Measurements from ENCODE around the gene CHI3L1.
"Not testable (repeated sequence)": the region's sequence is repeated elsewhere in the genome, so short reads cannot be mapped to it uniquely, and the experiment has no call there.

CHI3L1 gene

GRCh38 chr1:203186446-203187303 is at the start of gene CHI3L1:
CHI3L1 (minus strand) TSS chr1:203186704; CDS start chr1:203186623, 81 bp downstream.
- no peak for DNase-seq

- not testable (repeated sequence) for DNase-seq
Observed at GRCh38 chr1:203234901-203235300, 48.4 kb upstream of the CHI3L1 start.

GRCh38 chr1:203229471-203230135 is 43.1 kb upstream of the CHI3L1 start, which contains the start of gene CHIT1:
CHIT1 (minus strand) TSS chr1:203229673; CDS start chr1:203229636, 37 bp downstream.
- no peak for DNase-seq

GRCh38 chr1:203228670-203229069 is 42.2 kb upstream of the CHI3L1 start:
- DNase-seq: no peak

- DNase-seq: no peak
Observed at GRCh38 chr1:203227371-203228083, 41.0 kb upstream of the CHI3L1 start.

DNA sequence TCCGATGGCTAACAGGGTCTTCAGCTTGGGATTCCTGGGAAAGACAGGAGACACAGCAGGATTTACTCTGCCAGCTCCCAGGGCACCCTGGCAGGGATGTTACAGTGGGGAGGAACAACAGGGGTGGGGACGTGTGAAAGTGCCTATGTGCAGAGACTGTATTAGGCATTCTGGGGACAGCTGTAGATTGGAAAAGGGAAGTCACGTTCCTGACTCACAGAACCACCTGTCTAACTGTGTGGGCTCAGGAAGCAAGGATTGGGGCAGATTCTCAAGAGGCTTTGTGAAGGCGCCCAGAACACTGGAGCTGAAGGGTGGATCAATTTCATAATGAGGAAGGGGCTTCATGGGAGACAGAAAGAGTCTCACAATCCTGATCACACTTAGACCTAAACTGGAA is 38.6 kb upstream of the CHI3L1 start:
- no peak for DNase-seq

- no peak for DNase-seq
Observed at GRCh38 chr1:203223012-203223775, 36.7 kb upstream of the CHI3L1 start.

DNA sequence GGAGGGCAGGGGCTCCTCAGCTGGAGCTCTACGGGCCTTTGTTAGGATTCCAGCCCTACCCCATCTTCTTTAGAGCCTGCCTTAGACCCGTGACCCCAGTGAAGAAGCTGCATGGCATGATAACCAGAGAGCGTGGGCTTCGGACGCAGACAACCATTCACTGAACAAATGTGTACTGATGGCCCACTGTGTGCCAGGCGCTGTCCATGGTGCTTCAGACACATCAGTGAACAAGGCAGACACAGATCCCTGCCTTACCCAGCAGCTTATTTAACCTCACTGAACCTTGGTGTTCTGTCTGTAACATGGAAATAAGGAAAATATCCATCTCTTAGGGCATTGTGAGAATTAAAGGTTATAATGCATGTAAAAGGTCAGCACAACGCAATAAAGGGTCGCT is 33.4 kb upstream of the CHI3L1 start:
- DNase-seq: no peak

GRCh38 chr1:203219171-203219570 is 32.7 kb upstream of the CHI3L1 start:
- no peak for DNase-seq

DNA sequence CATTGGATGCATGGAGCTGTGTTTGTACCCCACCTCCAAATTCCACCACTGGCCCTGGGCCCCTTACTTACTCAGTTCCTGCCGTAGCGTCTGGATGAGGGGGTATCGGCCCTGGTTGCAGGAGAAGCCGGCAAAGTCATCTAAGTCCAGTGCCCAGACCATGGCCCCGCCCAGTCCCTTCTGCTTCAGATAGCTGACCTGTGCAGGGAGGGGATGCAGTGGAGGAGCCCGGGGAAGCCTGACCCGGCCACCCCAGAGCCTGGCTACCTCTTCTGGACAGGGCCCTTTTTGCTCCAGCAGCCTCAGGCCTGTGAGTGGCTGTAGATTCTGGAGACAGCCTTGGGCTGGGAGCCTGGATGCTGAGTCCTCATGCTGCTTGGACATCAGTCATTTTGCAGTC is 31.2 kb upstream of the CHI3L1 start:
- no peak for DNase-seq

GRCh38 chr1:203217139-203217655 is 30.7 kb upstream of the CHI3L1 start:
- DNase-seq: no peak

GRCh38 chr1:203216274-203217138 is 30.0 kb upstream of the CHI3L1 start:
- peak; percentile 67 for DNase-seq

- DNase-seq: no peak
Observed at GRCh38 chr1:203215573-203215972, 29.1 kb upstream of the CHI3L1 start.

GRCh38 chr1:203214871-203215270 is 28.4 kb upstream of the CHI3L1 start:
- DNase-seq: no peak

GRCh38 chr1:203213126-203213525 is 26.6 kb upstream of the CHI3L1 start:
- no peak for DNase-seq

DNA sequence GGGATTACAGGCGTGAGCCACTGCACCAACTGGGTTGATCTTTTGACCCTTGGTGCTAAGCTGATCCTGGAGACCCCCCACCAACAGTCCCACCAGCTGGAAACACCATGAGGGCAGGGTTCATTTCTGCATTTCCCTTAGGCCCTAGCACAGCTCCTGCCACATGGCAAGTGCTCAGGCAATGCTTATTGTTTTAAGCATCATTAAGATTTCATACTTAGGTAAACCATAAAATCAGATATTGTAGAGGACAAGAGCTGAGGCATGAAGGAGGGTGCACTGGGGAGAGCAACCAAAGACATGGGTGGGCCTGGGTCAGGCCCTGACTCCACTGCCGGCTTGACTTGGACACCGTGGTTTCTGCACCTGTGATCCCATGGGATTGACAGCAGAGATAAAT is 25.3 kb upstream of the CHI3L1 start:
- no peak for DNase-seq

GRCh38 chr1:203210988-203211387 is 24.5 kb upstream of the CHI3L1 start:
- DNase-seq: no peak

- no peak for DNase-seq
Observed at GRCh38 chr1:203210350-203210749, 23.8 kb upstream of the CHI3L1 start.

- no peak for DNase-seq
Observed at GRCh38 chr1:203208181-203208580, 21.7 kb upstream of the CHI3L1 start.

DNA sequence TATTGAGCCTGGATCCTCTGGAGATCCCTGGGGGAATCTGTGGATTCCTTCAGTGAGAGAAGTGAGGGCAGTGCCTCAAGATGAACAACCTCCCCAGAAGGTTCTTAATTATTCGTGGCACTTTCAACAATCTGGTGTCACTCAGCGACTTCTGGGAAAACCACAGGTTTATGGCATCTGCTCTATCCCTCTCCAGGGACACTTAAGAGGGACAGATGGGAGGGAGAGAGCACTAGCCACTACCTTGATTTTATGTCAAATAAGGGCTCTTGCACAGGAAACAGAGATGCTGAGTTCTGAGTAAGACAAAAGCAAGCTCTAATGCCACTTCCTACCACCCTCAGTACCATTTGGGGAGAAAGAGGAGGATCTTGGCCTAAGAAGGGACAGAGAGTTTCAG is 21.2 kb upstream of the CHI3L1 start:
- DNase-seq: no peak

DNA sequence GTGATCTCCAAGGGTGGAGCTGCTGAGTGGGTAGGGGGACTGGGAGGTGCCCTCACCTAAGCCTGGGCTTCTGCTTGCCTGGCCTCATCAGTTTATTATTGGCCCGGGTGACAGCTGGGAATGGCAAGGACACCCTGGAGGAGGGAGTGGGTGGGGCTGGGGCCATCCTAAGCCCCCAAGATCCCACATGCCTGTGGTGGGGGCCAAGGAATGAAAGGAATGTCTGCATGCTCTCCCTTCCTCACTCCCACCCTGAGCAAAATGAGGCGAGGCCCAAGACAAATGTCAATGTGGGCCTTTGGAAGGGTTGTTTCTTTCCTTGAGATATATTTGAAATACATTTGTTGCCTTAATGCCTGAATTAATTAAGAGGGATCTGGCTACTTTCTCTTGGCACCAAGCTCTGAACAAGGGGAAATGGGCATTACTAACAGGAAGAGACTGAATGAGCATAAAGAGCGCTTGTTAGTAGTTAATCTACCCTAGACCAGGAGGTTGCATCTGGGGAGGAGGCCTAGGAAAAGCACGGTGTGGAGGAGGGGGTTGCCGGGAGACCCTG is 19.7 kb upstream of the CHI3L1 start:
- no peak for DNase-seq

Measured in activated CD4-positive, alpha-beta T cell treated with anti-CD3 and anti-CD28 coated beads for 48 hours (primary cell).